ENCODE results near the gene SLC5A3.

Gene SLC5A3

GRCh38 chr21:34105947-34106541 lies 32.7 kb downstream of the SLC5A3 start:
- DNase-seq: no peak

DNA sequence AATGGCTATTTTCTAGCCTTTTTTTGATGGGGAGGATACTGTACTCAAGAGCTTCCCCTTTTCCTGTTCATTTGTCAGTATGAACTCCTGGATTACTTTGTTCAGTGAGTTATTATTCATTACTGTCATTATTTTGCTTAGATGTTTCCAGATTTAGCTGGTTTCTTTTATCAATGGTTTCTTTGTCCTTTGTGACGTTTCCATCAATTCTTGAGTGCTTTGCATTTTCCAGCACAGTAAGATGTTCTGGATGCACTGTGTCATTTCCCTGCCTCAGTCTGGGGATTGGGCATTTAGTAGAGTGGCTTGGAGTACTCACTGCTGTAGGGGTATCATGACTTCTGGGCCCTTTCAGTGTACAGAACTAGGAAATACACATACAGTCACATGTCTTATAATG lies 34.2 kb downstream of the SLC5A3 start:
- DNase-seq: no peak

GRCh38 chr21:34109075-34109474 lies 35.7 kb downstream of the SLC5A3 start:
- DNase-seq: no peak

DNA sequence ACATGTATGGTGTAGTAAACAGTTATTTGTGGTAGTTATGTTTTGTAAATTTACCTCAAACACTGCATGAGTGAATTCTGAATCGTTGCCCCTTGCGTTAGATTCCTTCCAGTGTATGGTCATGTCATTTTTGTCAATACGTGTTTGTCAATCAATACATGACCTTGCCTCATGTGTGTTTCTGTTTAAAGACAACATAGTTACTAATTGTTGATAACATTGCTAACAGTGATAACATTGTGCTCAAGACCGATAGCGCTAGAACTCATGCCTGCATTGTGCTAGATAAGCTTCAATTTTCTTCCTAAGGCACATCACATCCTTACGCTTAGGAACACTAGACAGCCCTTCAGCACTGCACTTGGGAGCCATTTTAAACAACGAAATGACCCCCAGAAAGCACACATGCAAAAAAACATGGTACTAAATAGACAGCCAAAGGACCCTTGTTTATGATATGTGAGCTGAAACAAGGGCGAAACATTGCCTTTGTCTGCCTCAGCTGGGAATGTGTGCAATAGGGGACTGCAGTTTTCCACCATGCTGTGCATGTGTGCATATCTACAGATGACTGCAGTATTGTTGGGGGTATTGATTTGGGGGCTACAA lies 37.3 kb downstream of the SLC5A3 start:
- no peak for DNase-seq

DNA sequence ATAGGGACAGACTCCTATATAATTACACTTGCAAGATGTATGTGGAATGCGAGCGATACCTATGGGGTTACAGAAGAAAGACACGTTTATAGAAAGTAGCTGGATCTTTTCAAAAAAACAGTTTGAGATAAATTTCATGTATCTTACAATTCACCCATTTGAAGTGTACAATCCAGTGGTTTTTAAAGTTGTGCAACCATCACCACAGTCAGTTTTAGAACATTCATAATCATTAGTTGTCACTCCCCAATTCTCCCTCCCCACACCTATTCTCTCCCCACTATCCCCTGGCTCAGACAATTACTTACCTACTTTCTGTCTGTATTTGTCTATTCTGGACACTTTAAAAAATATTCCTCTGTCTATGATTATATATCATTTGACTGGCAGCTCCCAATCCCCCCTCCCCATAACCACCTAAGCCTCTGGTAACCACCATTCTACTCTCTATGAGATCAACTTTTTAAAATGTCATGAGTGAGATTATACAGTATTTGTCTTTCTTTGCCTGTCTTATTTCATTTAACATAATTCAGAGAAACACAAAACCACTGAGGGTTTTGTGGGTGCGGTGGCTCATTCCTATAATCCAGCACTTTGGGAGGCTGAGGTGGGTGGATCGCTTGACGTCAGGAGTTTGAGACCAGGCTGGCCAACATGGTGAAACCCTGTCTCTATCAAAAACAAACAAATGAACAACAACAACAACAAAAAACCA lies 39.1 kb downstream of the SLC5A3 start:
- no peak for DNase-seq

DNA sequence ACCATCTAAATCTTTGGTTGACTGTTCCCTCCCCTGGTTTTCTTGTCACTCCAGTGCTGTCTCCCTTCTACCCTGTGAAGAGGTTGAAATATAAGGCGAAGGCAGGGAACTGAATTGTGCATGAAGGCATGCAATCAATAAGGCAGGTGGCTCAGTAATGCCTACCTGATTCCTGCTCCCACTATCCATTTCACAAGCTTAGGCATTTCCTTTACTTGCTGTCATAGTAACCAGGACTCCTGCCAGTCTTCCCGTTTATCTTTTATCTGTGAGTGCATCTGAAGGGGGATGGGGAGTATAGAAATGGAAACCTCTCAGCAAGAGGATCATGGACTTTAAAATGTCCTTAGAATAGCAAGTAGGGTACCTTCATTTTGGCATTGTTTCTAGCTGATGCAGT lies 40.5 kb downstream of the SLC5A3 start:
- no peak for DNase-seq

GRCh38 chr21:34115160-34115559 lies 41.8 kb downstream of the SLC5A3 start:
- no peak for DNase-seq

- no peak for DNase-seq
These were observed 43.2 kb downstream of the SLC5A3 start for GRCh38 chr21:34116569-34116968.

DNA sequence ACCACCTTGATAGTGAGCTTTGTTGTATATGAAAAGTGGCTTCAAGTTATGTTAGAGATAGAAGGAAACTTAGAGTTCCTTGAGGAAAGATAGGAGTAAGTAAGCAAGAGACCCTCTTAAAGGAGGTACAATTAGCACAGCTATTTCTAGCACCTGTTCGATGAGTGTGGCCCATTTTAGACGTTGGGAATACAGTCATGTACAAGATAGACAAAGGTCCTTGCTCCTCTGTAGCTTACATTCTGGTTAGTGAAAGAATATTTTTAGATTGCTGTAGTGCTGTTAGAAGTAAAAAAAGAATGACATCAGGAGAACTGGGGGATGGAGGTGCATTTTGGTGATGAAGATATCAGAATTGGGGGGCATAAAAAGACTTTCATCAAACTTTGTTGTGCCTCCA lies 47.5 kb downstream of the SLC5A3 start:
- DNase-seq: no peak

DNA sequence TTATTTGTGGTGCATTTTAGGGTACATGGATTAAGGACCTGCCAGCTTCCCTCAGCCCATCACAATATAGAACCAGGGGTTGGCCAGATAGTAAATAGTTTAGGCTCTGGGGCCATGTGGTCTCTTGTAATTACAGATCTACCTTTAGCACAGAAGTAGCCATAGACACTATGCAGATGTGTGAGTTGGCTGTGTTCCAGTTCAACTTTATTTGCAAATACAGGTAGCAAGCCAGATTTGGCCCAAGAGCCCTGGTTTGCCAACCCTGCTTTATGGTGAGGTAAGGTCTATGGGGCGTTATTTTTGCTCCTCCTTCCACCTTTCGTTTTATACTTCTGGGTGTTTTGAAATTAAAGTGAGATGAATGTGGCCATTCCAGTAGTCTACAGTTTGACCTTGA lies 48.7 kb downstream of the SLC5A3 start:
- no peak for DNase-seq
